ENCODE measurements around the gene C1orf53.

The C1orf53 gene

DNA sequence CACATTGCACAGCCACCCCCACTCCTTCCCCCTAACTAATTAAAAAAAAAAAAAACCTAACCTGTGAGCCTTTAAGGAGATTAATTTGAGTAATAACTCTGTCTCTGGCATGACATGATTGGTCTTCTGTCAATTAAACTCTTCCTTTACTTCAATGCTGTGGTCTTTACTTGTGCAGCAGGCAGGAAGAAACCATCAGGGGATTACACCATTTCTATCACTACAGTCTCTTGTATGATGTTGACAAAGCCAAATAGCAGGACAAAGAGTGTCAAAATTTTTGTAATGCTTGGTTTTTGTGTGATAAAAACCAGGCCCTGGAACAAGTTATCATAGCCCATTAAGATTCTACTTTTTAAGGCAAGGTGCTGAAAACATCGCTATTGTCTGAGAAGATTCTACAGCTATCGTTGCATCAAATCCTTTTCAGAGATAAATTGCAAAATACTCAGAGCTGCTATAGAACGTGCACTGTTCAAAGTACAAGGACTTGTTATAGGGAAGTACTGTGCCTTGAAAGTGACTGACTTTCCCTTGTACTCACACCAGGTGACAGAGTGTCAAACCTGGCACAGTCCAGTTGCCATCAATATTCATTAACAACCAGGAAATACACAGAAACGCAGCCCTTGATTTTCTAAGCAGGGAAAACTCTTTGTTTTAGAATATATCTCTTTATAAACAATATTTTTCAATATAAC lies 52.4 kb downstream of the C1orf53 start:
- no peak overlapping the region for H3K4me3 ChIP-seq (ENCODE audit: low read depth, low read length)

DNA sequence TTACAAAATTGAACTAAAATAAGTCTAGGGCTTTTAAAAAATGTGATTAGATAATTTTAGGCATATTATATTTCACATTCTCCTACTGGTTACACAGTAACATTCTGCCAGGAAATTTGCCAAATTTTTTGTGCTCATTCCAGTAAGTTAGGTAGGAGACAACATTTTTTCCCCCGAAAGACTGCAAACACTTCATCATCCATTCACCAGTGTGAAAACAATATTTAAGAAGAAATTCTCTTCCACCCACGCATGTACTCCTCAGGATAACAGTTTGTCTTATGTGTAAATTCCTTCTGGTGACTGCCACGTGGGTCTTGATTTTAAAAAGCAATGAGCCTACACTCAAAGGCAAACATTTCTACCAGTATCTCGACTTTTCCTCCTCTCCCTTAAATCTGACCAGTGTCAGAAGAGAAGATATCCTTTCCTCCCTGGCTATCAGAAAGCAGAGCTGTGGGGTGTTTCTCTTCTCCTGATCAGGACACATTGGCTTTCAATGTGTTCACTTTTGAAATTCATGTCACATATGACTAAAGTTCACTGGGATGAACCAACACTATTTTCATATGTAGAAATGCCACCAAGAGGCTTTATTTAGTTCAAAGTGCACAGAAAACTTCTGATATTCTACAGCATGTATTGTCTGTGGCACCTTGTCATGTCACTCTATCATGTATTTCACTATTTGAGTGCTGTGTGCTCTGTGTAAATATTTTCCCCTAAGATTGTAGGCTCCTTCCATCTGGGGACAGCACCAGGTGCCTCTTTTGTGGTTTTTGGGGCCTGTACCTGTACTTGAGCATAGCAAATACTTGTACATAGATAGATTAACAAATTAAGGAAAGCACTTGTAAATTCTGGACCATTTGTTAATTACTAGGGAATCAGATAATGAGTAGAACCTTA lies 53.3 kb downstream of the C1orf53 start:
- H3K4me3 ChIP-seq (ENCODE audit: low read depth, low read length) = no peak overlapping the region
